Stimulated activated CD8-positive, alpha-beta memory T cell treated with anti-CD3 and anti-CD28 coated beads, Interleukin-12 subunit alpha, Interleukin-12 subunit beta, amount 100 ng/mL, for 1 hour (primary cell): ENCODE data around the gene WDR44.
"Not testable (repeated sequence)": the region's sequence is repeated elsewhere in the genome, so short reads cannot be mapped to it uniquely, and the experiment has no call there.

Source experiments
- DNase-seq: peaks from one replicate; pipeline ENCODE4 v3.0.0-alpha.2; 2020; ENCODE audit warnings: low read depth

The WDR44 gene

GRCh38 chrX:118480172-118480571 is 134.3 kb downstream of the WDR44 start:
- no peak for DNase-seq

- not testable (repeated sequence) for DNase-seq
These were observed 136.5 kb downstream of the WDR44 start for GRCh38 chrX:118482384-118482783.

- DNase-seq = no peak
These were observed 138.5 kb downstream of the WDR44 start for GRCh38 chrX:118484216-118484903.

- not testable (repeated sequence) for DNase-seq
These were observed 140.8 kb downstream of the WDR44 start for GRCh38 chrX:118486693-118487092.

DNA sequence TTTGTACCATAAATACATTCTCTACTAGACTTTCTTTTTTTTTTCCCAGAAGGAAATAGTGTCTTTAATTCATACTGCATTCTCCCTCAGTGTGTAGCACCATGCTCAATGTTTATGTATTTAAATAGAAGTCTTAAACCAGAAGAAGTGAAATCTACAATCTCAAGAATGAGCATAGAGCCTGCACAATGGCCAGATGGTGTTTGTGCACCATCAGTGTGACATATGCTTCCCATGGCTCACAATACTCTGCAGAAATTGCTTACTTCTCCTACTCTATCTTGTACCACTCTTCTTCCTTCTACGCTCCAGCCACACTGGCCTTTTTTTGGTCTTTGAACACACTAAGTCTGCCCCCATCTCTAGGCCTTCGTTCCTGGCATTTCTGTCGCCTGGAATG is 147.1 kb downstream of the WDR44 start:
- no peak for DNase-seq

DNA sequence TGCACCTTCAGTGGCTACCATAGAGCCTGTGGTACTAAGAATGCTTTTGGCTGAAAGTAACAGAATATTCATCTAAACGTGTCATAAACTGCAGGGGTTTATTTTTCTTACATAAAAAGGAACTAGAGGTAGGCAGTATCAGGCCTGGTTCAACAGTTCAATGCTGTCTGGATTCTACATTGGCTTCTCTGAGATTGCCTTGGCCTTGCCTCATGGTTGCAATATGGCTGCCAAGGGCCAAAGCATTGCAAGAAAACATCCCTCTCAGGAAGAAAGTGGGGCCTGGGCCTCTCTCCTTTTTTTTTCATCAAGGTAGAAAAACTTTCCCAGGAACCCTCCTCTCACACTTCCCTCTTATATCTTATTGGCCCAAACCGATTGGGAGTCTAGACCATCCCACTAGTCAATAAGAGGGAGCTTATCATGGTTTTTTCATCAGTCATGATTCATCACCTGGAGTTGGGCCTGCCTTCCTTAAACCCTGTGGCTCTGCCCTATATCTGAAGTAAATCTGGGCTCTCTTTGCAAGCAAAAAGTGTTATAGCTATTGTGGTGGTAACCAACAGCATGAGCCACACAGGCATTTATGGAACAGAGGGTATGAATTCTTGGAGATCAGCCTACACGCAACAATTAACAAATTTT is 147.9 kb downstream of the WDR44 start:
- DNase-seq = no peak

GRCh38 chrX:118495061-118495921 is 149.4 kb downstream of the WDR44 start, which contains the start of gene DOCK11:
TSS of gene DOCK11 (plus strand) at chrX:118495815. CDS start at chrX:118495972, 157 bp downstream.
- peak; percentile 69 for DNase-seq

- DNase-seq = peak; percentile 64
These were observed 150.3 kb downstream of the WDR44 start for GRCh38 chrX:118495958-118496762.

GRCh38 chrX:118496763-118497079 is 150.8 kb downstream of the WDR44 start:
- DNase-seq = no peak

GRCh38 chrX:118497180-118497818 is 151.4 kb downstream of the WDR44 start:
- DNase-seq = no peak

- DNase-seq = no peak
These were observed 152.4 kb downstream of the WDR44 start for GRCh38 chrX:118498351-118498750.

DNA sequence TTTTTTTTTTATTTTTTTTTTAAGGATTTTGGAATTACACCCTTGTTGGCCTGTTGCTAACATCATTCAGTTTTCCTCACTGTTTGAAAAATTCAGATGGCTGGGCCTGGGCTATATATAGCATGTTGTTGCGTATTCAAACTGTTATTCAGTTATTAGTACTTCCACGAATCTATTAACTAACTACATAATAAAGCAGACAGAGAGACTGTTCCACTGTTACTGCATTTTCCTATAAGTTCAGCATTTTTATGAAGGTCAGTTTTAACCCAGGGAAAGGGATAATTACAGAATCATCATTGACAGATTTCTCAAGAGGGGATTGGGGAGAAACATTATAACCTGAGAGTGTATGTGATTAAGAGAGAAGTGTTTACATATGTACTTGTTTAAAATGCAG is 152.8 kb downstream of the WDR44 start:
- DNase-seq = no peak

DNA sequence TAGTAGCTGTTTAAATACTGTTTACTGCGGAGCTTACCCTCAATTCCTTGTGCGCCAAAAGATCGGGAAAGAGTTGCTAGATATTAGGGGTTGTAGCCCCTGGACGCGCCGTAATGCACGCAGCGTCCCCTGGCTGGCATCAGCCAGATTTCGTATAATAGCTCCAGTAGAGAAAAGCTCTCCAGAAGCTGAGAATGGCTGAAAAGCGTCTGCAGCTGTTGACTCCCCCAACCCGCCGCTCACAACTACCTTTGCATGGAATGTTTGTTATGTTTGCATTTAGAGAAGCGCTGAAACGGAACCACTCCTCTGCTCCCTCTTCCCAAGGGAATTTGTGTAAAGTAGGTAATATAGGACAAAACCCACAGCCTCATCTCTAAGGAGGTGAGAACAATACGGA is 153.4 kb downstream of the WDR44 start:
- DNase-seq = no peak
